HG02642 (cell line): ENCODE data around the gene ERGIC1.

Source experiments
- ATAC-seq: cut with Tn5 transposase; IDR thresholded peaks from one replicate; pipeline ENCODE4 v1.9.1; 2021; ENCODE audit warnings: mild to moderate bottlenecking; ENCODE audit not compliant: unreplicated experiment, poor library complexity

Gene ERGIC1

GRCh38 chr5:172956936-172957335 lies 122.9 kb downstream of the ERGIC1 start:
- no peak for ATAC-seq

DNA sequence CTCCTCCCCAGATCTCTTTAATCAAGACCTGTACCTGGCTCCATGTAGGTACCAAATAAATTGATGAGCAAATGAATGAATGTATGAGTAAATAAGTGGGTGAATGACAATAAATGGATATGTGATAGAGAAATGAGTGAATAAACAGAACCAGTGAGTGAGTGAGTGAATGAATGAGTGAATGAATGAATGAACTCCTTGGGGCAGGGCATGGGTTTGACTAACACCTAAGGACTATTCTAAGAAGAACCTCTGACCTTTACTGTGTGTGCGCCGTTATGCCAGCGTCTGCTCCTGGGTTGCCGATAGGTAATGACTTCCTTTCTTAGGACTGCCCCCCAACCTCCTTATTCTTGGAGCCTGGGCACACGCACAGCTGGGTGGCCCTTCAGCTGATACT lies 123.4 kb downstream of the ERGIC1 start:
- no peak for ATAC-seq

DNA sequence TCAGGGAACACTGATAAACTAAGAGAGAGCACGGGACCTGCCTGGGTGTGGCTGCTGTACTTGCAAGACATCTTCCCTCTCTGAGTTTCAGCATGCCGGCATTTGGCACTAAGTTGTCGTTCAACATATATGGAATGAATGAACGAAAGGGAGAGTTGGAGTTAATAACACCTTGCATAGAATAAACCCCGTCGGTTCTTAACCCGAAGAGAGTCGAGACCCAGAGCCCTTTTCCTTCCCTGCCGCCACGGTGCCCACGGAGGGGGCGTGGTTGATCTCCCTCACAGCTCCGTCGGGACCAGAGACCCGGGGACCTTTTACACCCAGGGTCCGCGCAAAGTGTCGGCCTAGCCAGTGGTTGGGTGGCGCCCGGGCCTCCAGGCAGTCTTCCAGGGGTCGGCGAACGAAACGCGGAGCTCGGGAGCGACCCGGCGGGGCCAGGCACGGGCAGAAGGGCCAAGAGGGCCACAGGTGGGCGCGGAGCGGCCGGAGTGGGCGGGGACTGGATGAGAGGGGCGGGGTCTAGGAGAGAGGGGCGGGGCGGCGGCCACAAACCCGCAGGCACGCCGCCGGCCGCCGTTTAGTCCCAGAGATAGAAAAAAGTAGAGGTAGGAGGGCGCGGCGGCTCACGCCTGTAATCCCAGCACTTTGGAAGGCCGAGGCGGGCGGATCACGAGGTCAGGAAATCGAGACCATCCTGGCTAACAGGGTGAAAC lies 124.4 kb downstream of the ERGIC1 start:
- peak; percentile 62 for ATAC-seq

DNA sequence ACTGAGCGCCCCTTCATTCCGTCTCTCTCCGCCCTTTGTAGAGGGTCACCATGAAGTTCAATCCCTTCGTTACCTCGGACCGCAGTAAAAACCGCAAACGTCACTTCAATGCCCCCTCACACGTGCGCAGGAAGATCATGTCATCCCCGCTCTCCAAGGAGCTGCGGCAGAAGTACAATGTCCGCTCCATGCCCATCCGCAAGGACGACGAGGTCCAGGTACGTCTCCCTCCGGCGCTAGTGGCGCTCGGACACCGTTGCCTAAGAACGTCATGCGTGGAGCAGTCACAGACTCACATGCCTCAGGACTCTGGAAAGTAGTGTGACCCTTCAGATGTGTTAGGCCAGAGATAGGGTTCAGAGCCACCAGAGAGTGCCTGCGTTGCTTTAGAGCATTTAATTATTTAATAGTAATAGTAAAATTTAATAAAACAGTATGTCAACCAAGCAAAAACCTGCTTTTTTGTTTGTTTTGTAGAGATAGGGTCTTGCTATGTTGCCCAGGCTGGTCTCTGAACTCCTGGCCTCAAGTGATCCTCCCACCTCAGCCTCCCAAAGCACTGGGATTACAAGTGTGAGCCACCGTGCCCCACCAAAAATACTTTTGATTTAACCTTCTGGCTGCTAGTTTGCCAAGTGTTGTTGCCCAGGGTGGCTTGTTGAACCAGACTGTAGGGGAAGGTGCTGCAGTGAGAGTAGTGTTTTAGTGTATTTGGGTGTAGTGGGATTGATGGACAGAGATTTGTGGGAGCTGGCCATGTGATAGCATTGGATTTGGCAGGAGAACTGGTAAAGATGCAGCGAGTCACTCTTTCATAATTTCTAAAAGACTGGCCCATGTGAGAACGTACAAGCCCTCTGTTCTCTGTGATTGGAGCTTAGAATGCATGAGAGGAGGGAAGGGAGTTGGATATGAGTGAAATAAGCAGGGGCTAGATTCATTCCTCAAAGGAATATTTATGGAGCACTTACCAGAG lies 126.1 kb downstream of the ERGIC1 start:
- no peak for ATAC-seq

DNA sequence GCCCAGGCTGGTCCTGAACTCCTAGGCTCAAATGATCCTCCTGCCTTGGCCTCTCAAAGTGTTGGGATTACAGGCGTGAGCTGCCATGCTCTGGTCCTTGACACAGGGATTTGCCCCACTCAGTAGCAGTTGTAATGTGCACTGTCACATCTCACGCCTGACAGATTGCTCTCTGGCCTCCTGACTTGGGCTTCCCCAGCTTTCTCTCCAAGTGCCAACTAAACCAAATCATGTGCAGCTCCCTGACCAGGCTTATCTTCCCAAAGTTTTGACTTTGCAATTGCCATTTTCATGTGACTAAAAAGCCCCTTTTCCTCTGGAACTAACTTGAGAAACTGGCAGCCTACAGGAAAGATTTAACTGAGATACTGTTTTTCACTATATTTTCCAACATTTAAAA lies 135.9 kb downstream of the ERGIC1 start:
- ATAC-seq: no peak

DNA sequence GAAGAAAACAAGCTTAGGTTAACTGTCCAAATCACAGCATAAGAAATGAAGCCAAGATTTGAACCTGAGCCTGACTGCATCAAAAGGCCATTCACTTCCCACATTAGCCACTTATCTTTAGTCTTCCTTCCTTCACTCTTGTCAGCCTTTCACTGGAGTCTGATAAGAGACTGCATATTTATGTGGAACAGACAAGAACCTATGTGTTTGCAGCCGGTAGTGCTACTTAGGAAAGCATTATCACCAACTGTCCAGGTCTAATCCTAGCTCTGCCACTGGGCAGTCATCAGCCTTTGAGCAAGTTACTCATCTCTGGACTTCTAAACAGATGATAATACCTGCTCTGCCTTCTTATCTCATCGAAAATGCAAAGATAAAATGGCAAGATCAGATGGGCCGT lies 137.4 kb downstream of the ERGIC1 start:
- ATAC-seq: no peak

DNA sequence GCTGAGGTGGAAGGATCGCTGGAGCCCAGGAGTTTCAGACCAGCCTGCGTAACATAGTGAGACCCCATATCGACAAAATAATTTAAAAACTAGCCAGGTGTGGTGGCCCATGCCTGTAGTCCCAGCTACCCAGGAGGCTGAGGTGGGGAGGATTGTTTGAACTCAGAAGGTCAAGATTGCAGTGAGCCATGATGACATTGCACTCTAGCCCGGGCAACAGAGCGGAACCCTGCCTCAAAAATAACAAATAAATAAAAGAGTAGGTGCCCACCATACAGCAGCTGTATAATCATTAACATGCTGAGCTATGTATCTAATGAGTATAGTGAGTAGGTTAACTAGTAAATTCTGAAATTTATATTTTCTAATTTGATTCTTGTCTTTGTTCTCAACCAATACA lies 138.5 kb downstream of the ERGIC1 start:
- ATAC-seq: no peak

GRCh38 chr5:172973127-172973916 lies 139.3 kb downstream of the ERGIC1 start:
- no peak for ATAC-seq

DNA sequence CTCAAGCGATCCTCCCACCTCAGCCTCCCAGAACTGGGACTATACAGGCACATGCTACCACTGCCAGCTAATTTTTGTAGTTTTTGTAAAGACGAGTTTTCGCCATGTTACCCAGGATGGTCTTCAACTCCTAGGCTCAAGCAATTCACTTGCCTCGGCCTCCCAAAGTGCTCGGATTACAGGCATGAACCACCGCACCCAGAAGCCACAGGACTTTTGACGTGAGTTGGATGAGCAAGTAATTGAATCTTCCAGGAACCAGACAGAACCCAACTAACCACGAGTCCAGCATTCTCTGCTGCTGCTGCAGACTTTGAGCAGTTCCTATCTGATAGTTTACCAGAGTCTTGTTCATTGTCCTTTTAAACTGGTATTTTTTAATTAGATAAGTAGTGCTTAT lies 139.9 kb downstream of the ERGIC1 start:
- no peak for ATAC-seq

DNA sequence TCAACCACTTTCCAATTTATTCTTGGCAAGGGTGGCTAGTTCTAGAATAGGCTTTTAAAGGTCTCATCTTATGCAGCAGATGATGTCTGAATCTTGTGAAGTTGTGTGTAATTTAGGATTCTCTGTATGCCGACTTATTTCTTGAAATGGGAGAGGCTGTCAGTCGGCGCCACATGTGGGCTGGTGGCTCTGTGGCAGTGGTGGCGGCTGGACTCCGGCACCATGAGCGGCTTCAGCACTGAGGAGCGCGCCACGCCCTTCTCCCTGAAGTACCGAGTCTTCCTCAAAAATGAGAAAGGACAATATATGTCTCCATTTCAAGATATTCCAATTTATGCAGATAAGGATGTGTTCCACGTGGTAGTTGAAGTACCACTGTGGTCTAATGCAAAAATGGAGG lies 141.2 kb downstream of the ERGIC1 start:
- ATAC-seq: no peak

DNA sequence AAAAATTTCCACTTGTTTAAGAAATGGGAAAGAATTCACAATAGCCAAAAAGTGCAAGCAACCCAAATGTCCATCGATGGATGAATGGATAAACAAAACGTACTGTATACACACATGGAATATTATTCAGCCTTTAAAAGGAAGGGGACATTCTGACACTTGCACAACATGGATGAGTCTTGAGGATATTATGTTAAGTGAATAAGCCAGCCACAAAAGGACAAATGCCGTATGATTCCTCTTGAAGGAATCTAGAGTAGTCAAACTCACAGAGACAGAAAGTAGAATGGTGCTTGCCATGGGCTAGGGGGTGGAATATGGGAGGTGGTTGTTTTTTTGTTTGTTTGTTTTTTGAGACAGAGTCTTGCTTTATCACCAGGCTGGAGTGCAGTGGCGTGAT lies 145.7 kb downstream of the ERGIC1 start:
- ATAC-seq: no peak

- ATAC-seq: no peak
Measured at GRCh38 chr5:172981931-172982330, 147.9 kb downstream of the ERGIC1 start.

DNA sequence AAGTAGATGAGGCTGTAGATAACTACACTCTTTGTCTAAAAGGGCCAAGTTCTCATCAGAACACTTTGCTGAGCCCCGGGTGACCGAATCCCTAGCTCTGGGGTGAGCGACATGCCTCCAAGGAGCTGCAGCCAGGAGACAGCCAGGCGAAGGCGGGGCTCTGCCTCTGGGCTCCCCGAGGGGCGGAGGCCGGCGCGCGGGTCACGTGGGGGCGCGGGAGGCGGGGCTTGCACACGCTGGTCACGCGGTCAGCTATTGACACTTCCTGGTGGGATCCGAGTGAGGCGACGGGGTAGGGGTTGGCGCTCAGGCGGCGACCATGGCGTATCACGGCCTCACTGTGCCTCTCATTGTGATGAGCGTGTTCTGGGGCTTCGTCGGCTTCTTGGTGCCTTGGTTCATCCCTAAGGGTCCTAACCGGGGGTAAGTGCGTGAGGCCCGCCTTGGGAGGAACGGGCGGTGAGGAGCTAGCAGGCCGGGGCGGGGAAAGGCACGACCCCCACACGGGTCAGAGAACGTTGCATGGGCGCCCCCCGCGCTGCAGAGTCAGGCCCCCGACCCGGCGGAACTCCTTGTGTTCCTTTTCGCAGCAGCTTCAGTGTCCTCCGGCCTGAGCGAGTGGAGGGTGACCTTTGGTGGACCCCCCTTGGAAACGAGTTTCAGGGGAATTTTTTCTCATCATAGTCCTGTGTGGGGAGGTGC lies 149.6 kb downstream of the ERGIC1 start, which contains the start of gene ATP6V0E1:
TSS of gene ATP6V0E1 (plus strand) at position 230 of the 702 bp plus-strand sequence. CDS start at position 320, 90 bp downstream.
- ATAC-seq: peak; percentile 95

- ATAC-seq: peak; percentile 56
Measured at GRCh38 chr5:172984244-172984953, 150.3 kb downstream of the ERGIC1 start.

GRCh38 chr5:172985596-172985995 lies 151.5 kb downstream of the ERGIC1 start:
- no peak for ATAC-seq

DNA sequence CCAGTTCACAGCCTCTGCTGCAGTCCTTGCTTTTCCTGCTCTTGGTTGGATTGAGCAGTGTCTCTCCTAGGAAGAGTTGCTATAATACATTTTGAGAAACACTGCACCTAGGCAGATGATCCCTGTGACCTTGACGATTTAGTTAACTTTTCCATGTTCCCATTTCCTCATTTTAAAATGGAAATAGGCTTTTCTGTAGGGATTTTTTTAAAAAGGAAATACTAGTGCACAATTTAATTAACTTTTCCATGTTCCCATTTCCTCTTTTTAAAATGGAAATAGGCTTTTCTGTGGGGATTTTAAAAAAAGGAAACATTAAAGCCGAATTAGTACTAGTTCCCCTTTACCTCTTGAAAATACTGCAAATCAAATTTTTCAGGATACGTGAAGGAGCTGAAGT lies 154.2 kb downstream of the ERGIC1 start:
- no peak for ATAC-seq

- no peak for ATAC-seq
Measured at GRCh38 chr5:172990776-172991175, 156.7 kb downstream of the ERGIC1 start.

- ATAC-seq: no peak
Measured at GRCh38 chr5:172994405-172994804, 160.4 kb downstream of the ERGIC1 start.

- no peak for ATAC-seq
Measured at GRCh38 chr5:172999372-172999973, 165.4 kb downstream of the ERGIC1 start.
